GM21367 (cell line): ENCODE data around the gene DOK4.

ENCODE experiments used
- ATAC-seq: cut with Tn5 transposase; IDR thresholded peaks from one replicate; pipeline ENCODE4 v1.9.1; 2021; ENCODE audit not compliant: unreplicated experiment

The DOK4 gene

DNA sequence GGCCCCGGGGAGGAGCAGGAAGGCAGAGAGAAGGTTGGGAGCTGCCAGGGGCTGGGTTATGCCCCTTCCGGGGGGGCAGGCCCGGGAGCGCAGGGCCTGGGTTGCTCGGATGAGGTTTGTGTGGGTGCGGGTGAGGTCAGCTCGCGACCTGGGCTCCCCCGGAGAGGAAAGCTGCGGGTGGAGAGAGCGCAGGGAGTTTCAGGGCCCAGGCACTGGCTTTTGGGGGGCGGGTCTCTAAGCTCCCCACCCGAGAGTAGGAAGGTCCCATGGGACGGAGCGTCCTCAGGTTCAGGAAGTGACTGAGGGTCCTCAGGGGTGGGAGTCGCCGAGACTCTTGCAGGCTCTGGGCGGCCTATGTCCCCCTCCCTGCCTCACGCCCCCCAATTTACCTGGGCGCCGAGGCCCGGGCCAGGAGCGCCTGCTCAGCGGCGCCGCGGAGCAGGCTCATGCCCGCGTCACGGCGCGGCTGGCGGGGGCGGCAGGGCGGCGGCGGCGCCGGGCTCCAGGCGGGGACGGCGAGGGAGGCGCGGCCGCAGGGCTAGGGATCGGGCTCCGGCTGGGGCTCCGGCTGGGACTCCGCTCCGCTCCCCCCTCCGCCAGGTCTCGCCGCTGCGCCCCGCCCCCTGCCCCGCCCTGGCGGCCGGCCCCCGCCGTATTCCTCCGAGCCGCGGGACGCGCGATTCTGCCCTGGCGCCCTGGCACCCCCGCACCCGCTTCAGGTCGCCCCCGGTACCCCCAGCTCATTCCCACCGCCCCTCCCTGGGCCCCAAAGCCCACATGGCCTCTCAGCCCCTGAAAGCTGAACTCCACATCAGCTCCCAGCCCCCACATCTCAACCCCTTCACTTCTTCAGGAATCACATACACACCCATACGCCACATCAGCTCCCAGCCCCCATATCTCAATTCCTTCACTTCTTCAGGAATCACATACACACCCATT lies at the start of gene DOK4:
DOK4 (minus strand) TSS at position 578 of the 942 bp plus-strand sequence. CDS start 6,986 bp downstream, outside the sequence.
- ATAC-seq, result peak; percentile 77

DNA sequence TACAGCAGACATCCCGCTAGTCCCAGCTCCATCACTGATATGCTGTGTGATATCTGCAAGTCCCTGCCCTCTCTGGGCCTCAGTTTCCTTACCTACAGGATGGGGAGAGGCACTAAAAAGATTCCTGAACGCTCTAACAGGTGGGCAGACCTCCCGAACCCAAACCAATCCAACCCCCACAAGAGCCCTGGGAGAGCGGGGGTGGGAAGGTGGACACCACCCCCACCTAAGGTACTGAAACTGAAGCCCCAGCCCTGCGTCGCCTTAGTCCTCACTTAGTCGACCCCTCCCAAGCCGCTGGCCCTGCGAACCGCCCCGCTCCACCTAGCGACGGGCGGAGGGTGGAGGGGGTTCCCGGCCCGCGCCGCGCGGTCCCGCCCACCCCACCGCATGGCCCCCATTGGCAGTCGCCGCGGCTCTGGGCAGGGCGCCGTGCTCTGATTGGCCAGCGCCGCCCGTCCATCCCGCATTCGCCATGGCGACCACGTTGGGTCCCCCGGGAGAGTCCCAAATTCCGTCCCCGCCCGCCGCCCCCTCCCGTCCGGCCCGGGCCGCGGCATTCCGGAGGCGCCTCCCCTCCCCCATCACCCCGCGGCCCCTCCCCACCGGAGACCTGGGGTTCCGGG lies 49.5 kb upstream of the DOK4 start:
- peak; percentile 56 for ATAC-seq

GRCh38 chr16:57534881-57535658 lies 48.8 kb upstream of the DOK4 start:
- ATAC-seq, result no peak

GRCh38 chr16:57534337-57534880 lies 48.1 kb upstream of the DOK4 start:
- no peak for ATAC-seq

- ATAC-seq, result no peak
These were observed 47.4 kb upstream of the DOK4 start for GRCh38 chr16:57533431-57534336.

DNA sequence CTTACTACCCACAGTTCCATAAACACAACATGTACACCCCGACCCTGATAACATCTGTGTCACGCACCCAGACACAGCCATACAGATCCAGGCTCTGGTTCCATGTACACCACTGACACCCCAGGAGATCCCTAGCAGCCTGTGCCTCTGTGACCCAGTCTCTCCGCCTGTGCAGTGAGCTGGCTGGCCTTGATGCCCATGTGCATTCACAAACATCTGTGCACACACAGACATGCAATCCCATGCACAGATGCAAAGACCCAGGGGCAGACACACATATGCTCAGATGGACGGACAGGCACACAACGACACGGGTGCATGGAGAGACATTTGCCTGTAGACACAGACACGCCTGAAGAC lies 46.0 kb upstream of the DOK4 start:
- no peak for ATAC-seq

- no peak for ATAC-seq
These were observed 45.5 kb upstream of the DOK4 start for GRCh38 chr16:57531635-57532265.

- ATAC-seq, result no peak
These were observed 44.9 kb upstream of the DOK4 start for GRCh38 chr16:57531253-57531575.

DNA sequence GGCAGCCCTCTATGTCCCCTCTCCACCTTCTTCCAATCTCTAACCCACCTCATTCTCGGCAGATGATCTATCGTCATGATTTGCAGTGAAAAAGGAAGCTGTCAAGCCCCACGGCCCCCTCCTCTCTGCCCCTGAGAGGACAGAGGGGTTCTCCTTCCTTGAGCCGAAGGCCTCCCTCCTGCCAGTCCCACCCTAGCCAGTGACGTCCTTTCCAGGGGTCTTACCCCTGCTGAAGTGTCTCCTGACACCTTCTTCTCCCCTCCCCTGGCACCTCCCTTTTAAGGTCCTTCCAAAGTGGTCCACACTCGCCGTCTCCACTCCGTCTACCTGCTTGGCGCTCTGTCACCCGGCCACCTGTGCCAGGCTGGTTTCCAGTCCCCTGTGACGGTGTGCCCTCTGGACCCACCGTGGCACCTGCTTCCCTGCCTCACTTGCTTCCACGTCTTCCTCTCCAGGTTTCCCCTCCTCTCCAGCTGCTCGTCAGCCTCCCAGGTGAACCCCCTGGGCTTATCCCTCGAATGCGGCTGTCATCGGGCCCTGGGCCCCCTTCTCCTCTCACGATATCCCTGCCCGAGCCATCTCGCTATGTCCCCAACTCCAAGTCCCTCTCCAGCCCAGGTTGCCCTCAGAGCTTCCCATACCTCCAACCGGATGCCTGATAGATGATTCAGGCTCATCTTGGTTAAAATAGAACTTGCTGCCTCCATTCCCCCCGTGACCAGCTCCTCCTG lies 44.4 kb upstream of the DOK4 start:
- no peak for ATAC-seq

DNA sequence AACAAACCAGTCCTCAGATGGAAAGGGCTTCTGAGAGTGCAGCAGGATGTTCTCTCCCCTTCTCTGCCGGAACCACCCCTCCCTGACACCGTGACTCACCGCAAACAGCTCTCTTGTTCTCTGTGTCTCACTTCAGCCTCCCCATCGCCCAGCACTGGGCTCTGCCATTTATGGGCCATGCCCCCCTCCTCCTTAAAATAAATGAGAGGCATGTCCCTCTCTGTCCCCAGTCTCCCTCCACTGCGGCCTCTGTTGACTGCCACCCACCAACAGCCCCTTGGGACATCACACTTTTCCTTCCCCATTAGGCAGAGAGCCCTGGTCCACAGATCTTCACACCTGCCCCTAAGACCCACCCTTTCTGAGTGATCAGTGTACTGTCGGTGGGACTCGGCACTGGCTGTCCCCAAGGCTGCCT lies 43.8 kb upstream of the DOK4 start:
- ATAC-seq, result peak; percentile 63

GRCh38 chr16:57529391-57530103 lies 43.3 kb upstream of the DOK4 start:
- ATAC-seq, result no peak

GRCh38 chr16:57528499-57529390 lies 42.5 kb upstream of the DOK4 start:
- no peak for ATAC-seq

- ATAC-seq, result no peak
These were observed 41.5 kb upstream of the DOK4 start for GRCh38 chr16:57527610-57528360.

DNA sequence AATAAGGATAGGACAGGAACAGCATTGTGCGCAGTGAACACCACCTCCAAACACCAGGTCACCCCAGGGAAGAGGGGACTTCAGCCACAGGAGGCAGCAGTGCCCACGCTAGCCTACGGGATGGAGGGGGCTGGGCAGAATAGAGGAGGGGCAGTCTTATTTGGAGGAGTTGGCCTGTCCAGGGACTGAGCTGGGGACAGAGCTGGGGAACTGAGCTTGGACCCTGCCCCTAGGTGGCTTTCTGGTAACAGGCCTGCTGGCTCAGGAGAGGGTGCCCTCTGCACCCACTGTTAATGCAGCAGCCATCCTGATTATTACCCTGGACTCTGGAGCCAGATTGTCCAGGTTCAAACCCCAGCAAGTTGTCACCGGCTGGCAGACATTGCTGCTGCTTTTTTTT lies 40.7 kb upstream of the DOK4 start:
- no peak for ATAC-seq

DNA sequence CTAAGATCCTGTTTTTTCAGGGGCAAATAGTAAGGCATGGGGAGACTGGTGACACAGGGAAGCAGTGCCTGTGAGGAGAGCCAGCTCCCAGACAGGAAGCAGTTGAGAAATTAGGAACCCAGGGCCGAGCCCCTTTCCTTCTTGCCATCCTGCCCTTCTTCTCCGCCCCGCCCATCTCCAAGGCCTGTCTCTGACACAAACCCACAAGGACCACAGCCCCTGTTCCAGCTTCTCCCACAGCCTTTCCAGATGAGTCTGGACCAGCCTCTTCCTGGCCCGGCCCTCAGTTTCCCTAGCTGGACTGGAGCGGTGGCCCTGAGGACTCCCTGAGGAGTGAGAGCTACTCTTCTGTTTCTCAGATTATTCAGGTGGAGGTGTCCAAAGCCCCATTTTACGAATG lies 40.2 kb upstream of the DOK4 start:
- ATAC-seq, result no peak

- no peak for ATAC-seq
These were observed 39.5 kb upstream of the DOK4 start for GRCh38 chr16:57525761-57526160.

- no peak for ATAC-seq
These were observed 36.7 kb upstream of the DOK4 start for GRCh38 chr16:57522960-57523359.
